ENCODE measurements around the gene PRSS50.

Gene PRSS50

DNA sequence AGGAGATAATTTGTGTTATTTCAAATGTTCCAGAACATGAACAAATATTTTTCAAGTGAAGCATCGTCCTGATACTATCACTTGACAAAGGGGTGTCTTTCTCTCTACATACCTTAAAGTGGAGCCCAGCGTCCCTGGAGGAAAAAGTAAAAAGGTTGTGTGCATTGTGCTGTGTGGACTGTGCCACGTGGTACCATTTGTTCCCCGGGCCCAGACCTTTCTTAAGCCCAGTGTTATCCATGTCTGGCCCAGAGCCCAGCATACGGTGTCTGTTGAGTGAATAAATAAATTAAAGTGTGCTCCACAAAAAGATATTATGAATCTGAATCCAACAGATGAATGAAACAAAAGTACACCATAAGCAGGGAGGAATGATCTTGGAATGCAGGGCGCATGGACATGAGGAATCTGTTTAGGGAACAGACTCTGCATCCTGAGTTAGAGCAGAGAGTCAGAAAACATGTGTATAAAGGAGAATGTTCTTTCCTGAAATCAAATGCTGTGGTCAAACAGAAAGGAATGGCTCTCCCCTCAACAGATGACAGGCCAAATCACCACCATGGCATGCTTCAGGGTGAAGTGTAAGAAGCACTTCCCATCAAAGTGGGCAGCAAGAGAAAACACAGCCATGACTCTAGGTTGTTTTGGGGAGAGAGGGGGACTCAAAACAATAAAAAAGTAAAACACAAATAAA lies 8.1 kb upstream of the PRSS50 start:
- no peak for DNase-seq (ENCODE audit: low read depth)

DNA sequence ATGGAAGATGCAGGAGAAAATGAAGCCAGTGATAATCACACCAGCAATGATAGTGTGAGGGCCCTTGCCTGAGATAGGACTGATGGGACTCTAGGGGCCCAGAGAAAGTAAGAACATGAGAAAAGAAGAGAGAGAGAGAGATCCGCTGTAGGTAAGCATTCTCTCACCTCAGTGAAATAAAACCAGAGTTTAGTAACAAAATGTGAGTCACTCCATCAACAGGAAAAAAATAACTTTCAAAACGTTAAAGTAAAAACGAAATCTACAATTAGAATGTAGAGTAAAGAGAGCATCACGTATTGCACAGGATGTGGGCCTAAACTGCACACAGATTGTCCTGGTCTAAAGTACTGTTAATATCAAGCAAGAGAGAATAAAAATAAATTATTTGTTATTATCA lies 6.8 kb upstream of the PRSS50 start:
- DNase-seq (ENCODE audit: low read depth), result no peak

DNA sequence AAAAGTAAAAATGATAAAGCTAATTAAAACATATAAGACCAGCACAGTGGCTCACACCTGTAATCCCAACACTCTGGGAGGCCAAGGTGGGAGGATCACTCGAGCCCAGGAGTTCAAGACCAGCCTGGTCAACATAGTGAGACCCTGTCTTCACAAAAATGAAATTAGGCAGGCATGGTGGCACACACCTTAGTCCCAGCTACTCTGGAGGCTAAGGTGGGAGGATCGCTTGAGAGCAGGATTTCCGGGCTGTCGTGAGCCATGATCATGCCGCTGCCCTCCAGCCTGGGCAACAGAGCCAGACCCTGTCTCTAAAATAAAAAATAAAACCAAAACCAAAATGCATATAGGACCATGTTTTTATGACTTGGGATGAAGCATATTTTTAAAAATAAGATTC lies 4.8 kb upstream of the PRSS50 start:
- DNase-seq (ENCODE audit: low read depth), result no peak

DNA sequence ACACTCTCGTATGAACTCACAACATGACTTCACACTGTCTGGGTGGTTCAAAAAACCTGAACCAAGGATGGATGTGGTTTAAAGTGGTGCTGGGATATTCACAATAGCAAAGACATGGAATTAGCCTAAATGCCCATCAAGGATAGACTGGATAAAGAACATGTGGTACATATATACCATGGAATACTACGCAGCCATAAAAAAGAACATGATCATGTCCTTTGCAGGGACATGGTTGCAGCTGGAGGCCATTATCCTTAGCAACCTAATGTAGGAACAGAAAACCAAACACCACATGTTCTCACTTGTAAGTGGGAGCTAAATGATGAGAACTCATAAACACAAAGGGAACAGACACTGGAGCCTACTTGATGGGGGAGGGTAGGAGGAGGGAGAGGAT lies 3.3 kb upstream of the PRSS50 start:
- DNase-seq (ENCODE audit: low read depth), result no peak

DNA sequence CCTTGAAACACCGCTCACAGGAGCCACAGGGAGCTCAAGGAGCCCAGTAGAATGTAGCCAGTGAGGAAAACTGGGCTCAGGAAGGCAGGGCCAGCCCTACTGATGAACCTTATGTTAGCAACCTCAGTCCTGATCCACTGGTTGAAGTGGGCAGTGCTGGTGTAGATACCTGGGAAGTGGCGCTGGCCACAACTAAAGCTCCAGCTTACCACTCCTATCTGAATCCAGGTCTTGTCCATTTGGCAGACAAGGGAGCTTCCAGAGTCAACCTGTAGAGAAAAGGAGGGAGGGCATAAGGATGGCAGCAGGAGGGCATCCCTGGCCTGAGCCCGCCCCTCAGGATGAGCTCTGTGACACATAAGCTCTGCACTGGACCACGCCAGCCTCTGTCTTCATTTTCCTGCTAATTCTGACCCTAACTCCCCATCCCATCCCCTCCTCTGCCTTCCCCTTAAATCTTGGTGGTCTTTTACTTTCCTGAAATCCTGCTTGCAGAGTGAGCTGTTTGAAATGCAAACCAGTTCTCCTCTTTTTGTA lies 2.1 kb upstream of the PRSS50 start:
- no peak for DNase-seq (ENCODE audit: low read depth)

DNA sequence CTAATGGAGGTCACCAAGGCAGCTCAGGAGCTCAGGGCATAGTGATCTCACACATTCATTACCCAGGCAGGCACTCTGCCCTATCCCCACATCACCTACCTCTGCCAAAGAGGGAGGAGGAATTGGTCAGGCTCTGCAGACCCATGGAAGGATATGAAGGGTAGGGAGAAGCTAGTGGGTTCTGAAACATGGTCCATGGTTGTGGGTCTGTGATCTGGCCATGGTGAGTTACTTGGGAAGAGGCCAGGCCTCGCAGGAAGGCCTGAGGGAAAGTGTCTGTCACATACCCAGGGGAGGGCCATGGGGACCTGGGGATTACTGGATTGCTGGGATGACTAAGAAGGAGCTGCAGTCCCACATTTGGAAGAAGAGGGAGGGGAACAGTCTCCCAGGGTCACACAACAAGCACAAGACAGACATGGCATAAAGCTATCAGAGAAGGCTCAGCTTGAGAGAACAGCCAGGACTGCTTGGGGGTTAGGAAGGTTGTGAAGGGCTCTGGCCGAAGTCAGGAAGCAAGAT lies 1.4 kb upstream of the PRSS50 start:
- DNase-seq (ENCODE audit: low read depth), result no peak

DNA sequence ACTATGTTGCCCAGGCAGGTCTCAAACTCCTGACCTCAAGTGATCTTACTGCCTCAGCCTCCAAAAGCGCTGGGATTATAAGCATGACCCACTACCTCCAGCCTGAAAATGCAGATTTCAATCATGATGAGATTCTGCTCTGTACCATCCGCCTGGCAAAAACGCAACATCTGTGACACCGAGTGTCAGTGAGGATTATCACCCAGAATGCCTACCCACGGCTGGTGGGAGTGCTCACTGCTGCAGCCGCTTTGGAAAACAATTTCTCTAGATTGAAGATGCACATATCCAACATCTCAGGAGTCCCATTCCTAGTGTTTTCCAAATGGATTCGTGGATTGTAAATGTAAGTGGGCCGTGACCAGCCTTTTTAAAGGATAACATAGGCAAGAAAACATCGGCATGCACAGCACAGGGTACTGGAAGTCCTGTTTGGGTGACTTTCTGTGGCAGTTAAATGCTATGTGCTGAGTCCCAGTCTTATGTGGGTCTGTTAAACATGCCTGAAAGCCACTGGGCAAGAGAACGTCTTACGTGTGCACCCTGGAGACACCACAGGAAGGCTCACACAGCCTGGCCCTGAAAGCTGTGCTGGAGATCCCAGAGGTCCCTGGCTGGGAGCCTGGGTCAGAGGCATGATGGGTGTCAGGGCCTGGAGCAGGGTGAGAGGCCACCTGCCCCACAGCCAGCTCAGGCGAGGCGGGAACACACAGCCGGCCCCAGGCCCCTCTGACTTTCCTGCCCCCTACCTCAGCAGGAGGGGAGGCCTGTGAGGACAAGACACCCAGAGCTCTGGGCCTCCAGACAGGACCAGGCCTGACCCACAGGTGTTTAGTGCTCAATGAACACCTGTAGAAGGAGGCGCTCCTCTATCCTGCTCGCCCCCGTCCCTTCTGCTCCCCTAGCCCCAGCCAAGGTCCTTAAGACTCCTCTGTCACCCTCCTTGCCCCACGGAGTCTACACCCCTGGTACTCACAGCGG lies 918 bp downstream of the PRSS50 start:
- no peak for DNase-seq (ENCODE audit: low read depth)

DNA sequence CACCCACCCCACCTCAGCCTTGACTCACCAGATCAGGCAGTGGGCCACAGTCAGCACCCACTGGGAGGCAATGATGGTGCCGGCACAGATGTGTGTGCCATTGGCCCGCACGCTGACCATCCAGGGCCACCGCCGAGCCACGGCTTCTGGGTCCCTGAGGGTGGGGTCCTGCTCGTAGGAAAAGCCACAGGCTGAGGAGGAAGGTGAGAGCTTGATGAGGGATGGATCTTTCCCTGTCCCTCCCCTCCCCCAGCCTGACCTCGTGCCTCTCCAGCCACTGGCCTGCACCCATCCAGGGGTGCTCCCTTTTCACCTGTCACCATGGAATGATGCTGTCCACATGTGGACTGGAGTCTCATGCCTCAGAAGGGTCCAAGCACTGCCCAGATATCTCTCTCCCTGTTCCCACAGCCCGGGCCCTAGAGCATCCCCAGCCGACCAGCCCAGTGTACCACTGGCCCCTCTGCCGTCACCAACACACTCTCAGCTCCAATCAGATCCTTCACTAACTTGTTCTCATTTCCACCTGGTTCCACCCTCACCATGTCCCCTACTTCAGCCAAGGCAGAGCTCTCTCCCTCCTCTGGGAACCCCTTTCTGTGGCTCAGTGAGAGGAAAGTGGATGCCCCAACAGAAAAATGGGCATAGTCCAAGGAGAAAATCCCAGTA lies 2.0 kb downstream of the PRSS50 start:
- DNase-seq (ENCODE audit: low read depth), result no peak

DNA sequence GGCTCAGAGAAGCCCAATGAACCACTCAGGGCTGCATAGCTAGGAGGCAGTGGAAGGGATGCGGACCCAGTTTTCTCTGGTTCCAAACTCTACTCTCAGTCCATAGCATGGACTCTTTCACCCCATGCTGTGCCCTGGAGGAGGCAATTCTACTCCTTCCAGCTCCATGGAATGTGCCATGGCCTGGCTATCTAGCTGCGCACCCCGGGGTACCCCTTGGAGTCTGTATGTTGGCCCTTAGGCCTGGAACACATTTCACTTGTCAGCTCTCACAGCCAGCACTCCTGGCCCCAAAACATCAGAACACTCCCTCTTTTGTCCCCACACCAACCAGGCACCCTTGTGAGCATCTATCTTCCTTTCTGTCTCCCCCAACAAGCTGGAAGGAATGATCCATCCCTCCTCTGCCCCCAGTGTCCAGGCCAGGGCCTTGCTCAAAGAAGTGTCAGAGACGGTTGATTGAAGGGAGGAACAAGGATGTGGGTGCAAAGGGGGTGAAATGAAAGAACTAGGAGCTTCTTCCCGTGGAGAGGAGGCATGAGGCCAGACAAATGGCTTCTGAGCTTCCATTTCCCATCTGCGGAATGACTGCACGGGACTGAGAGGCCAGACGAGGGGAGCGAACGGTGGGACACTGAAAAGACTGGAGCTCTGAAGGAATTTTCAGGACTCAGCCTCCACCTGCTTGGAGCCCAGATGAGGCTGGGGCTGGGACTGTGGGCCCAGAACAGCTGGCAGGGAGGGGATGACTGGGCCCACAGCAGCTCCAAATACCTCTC lies 2.8 kb downstream of the PRSS50 start:
- no peak for DNase-seq (ENCODE audit: low read depth)

DNA sequence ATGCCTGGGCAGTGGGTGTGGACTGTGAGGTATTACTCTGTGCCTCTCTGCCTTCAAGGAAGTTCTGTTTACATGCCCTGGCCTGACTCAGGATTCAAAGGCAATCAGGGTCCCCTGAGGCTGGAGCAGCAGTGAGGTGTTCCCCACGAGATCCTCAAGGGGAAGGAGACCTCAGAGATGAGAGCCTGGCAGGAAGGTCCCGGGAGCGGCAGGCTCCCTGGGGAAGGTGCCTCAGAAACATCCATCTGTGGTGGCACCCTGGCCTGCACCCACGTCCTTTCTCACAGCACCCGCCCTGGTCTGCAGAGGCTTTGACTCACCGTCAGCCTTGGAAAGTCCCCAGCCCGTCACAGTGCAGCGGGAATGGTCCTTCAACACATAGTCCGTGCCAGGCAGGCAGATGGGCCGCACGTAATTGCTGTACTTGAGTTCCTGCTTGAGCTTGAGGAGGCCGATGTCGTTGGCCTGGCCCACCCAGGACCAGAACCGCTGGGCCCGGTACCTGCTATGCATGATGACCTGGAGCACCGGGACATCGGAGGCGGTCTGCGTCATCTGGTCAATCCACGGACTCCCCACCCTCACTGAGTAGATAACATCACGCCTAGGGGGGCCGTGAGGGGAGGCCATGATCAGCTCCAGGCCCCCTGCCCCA lies 3.6 kb downstream of the PRSS50 start:
- no peak for DNase-seq (ENCODE audit: low read depth)

DNA sequence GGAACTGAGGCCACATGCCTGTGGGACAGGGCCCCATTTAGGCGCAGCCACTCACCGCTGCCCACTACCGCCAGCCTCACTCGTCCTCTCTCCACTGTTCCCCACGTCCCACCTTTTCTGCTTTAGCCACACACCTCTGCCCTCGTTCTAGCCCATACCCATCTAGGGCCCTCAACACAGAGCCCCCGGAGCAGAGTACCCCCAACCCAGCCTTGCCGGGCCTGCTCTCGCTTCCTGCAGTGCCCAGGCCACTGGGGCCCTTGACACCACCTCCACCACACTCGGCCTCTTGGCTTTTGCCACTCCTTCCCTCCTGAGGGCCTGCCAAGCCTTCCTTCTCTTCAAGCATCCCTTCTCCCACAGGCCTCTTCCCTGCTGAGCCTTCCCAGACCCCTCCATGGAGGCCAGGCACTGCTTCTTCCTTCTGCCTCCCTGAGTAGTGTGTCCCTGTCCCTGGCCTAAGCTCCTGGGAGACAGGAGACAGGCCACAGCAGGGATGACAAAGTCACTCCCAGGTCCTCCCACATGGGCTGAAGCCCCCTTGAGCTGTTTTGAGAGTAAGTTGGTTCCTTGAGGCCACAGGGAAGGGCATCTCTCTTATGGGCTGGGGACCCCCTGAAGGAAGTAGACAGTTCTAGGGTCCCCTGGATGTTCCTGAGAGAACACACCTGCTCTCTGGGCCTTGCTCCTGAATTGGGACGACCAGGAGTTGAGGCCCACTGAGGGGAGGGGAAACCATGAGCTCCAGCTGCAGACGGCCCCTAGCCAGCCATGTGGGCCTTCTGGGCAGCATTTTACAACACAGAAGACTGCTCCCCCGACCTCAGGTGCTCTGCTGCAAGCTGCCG lies 4.4 kb downstream of the PRSS50 start:
- DNase-seq (ENCODE audit: low read depth), result no peak

DNA sequence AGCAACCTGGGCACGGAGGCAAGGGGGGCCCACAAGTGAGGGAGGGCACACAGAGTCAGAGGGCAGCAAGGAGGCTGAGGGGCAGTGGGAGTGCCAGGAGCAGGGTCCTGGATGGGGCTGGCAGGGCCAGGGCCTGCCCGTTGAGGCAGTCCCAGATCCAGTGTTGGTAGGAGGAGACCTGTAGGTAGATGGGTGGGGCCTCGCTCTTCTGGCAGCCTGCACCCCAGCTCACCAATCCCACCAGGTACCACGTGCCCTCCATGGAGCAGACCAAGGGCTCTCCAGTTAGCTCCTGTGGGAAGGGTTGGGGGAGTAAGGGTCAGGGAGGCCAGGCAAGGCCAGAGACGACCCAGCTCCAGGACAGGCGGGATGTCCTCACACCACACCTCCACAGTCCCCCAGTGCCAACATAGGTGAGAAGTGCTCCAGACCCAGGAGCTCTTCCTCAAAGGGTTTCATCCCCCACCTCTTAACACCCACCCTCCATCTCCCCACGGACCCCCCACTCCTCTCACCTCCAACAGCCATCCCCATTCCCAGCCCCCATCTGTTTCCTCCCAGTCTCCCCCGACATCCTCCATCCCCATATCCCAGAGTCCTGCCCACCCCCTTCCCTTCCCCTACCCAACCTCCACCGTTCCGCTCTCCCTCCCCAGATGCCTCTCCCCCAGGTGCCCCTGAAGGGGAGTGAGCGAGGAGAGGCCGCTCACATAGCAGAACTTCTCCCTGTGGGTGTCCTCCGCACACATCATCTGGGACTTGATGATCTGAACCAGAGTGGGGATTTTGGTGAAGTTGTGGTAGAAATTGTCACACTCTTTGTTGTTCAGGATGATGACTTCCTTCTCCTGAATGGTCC lies 5.2 kb downstream of the PRSS50 start:
- no peak for DNase-seq (ENCODE audit: low read depth)

DNA sequence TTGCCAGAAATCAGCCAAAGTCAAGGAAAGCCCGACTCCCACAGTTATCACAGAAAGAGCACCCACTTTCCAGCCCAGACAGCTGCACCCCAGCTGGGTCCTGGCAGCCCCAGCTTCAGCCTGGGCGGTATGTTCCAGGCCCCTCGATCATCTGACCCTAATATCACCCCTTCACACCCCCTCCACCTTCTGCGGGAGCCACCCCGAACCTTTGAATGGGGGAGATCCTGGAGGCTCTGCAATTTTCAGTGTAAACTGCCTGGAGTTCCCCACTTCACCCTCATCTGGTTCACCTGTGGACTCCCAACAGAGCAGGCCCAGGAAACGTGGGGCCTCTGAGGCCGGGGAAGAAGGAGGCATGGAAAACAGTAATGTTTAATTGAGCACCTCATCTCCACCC lies 5.9 kb downstream of the PRSS50 start:
- DNase-seq (ENCODE audit: low read depth), result no peak

DNA sequence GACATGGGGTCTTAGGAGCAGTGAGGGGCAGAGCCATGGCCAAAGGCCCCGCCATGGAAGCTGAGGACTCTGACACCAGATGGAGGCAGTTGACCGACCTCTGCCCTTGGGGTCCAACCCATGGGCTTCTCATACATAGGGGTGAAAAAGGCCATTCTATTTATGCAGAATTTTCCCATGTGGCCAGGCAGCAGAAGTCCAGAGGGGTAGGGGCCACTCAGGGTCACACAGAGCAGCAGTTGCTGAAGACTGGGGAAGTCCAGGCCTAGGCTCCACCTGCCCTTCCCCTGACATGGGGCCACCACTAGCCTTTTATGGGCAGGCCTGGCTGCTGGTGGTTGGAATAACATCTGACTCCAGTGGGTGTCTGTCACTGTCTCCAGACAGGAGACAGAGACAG lies 6.4 kb downstream of the PRSS50 start:
- no peak for DNase-seq (ENCODE audit: low read depth)

DNA sequence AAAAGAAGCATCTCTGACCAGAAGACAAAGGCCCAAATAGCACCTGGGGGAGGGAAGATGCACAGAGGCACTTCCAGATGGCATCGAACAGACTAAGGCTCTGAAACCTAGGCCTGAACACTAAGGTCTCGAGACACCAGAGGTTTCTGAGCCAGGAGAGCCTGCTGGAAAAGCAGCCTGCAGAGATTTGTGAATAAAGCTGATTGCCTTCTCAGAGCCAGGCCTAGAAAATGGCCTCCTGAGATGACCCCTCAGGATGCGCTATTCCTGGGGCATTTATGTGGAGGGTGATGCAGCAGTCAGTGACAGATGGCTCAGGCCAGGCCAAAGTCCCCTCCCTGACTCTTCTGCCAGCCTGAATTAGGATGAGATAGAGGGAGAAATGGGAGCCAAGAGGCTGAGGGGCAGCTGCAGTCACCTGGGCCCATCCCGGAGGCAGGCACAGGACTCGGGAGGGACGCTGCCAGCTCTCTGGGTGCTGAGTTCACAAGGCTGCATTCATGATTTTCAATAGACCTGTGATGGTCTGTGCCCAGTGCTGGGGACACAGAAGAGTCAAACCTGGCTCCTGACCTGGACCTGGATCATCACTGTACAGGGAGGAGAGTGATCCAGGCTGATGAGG lies 6.9 kb downstream of the PRSS50 start:
- no peak for DNase-seq (ENCODE audit: low read depth)

DNA sequence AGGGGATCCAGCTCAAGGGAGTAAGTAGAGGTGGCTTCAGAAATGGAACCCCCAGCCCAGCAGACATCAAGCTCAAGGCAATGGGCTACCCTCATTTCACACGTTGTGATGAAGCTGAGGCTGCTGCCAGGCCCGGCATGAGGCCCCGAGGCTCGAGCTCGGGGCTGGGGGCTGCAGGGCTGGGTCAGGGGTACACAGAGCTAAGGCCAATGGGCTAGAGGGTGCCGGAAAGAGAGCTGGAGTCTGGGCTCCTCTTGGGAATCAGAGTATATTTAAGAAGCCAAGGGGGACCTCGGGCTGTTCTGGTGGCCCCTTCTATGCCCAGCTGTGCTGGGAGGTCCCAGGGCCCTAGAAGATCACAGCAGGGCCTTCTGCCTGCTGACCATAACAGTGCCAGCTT lies 7.4 kb downstream of the PRSS50 start:
- DNase-seq (ENCODE audit: low read depth), result no peak

DNA sequence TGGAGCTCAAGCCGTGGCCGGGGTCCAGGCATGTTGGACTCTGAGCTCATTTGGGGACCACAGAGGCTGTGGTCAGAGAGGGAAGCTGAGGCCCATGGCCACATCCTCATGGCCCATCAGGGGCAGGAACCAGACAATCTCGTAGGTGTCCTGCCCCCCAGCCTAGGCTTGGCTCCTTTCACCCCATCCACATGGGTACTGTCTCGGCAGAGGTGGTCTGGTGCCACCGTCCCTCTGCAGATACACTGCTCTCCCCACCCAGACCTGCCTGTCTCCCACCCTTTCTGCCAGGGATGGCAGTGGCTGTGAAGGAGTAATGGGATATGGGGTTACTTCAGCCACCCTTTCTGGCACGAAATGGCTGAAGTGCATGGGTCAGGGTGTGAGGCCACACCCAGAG lies 7.9 kb downstream of the PRSS50 start:
- DNase-seq (ENCODE audit: low read depth), result no peak

DNA sequence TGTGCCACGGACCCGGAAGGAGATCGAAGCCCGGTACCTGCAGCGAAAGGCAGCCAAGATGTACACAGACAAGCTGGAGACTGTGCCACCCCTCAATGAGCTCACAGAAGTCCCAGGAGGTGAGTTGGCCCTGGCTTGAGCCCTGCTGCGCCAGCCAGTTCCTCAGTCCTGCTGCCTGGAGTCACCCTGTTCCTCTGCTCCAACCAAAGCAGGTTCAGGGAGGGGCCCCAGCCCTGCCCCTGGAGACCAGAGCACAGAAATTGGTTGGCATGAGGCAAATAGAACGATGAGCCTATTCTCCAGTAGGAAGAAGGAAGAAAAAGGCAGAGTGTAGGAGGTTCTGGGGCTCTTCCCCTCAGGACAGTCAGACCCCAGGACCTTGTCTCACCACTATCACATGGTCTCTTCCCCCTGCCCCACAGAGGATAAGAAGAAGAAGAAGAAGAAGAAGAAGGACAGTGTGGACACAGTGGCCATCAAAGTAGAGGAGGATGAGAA lies 8.5 kb downstream of the PRSS50 start:
- no peak for DNase-seq (ENCODE audit: low read depth)

Data from T follicular helper cell (primary cell).